AG09309 (cell line): Measurements from ENCODE around the gene MANSC1.

Experiments
- DNase-seq: peaks from one replicate; pipeline ENCODE4 v3.0.0-alpha.2; 2010; ENCODE audit warnings: low read depth
- H3K4me3 ChIP-seq: 2 replicates; pipeline ENCODE4 v1.5.1; 2011; ENCODE audit warnings: mild to moderate bottlenecking, low read depth, low read length, moderate library complexity; ENCODE audit not compliant: control insufficient read depth
- TF ChIP-seq, protein P1 (sequence below): IDR thresholded peaks from 2 replicates; pipeline ENCODE4 v1.5.1; 2011; ENCODE audit warnings: mild to moderate bottlenecking, low read depth, low read length, inconsistent platforms; ENCODE audit not compliant: insufficient read depth, control insufficient read depth; ENCODE audit errors: missing control alignments

MANSC1 gene

GRCh38 chr12:12282202-12282601 is 67.8 kb downstream of the MANSC1 start:
- no peak for DNase-seq
- TF ChIP-seq, protein P1, sequence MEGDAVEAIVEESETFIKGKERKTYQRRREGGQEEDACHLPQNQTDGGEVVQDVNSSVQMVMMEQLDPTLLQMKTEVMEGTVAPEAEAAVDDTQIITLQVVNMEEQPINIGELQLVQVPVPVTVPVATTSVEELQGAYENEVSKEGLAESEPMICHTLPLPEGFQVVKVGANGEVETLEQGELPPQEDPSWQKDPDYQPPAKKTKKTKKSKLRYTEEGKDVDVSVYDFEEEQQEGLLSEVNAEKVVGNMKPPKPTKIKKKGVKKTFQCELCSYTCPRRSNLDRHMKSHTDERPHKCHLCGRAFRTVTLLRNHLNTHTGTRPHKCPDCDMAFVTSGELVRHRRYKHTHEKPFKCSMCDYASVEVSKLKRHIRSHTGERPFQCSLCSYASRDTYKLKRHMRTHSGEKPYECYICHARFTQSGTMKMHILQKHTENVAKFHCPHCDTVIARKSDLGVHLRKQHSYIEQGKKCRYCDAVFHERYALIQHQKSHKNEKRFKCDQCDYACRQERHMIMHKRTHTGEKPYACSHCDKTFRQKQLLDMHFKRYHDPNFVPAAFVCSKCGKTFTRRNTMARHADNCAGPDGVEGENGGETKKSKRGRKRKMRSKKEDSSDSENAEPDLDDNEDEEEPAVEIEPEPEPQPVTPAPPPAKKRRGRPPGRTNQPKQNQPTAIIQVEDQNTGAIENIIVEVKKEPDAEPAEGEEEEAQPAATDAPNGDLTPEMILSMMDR: no peak

DNA sequence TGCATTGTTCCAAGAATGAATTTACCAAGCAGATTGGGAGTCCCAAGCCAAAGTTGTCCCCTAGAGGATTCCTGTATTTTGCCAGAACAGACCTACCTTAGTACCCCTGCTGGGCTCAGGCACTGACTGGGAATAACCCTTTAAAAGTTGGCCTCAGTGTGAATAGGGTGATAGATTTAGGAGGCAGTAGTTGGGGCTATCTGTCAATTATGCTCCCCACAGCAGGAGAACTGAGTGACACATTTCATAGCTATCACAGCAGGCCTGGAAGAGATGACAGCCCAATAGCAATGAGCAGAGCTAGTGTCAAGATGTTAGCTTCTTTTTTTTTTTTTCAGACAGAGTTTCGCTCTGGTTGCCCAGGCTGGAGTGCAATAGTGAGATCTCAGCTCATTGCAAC is 68.9 kb downstream of the MANSC1 start:
- H3K4me3 ChIP-seq: no peak overlapping the region
- TF ChIP-seq, protein P1: no peak
- DNase-seq: no peak

More at GRCh38 chr12:12282202-12282601, 67.8 kb downstream of the MANSC1 start:
- H3K4me3 ChIP-seq: no peak overlapping the region

GRCh38 chr12:12278899-12279298 is 71.1 kb downstream of the MANSC1 start:
- DNase-seq: no peak
- TF ChIP-seq, protein P1: no peak
- H3K4me3 ChIP-seq: no peak overlapping the region
